Smooth muscle cell (in vitro differentiated cells): ENCODE results near the gene MYOF. TPM values are rescaled to one million over a fixed set of nuclear protein-coding genes. Genes with fewer than 3 reads are reported as not detected.

Experiments used
- DNase-seq: peaks from one replicate; lab custom pipeline; 2025; ENCODE audit not compliant: unreplicated experiment; lab: John Stamatoyannopoulos, UW
- H2AFZ ChIP-seq: fragments of 200-600 bp; sonication (generic); 2 replicates; pipeline ENCODE4 v1.6.0; 2016; ENCODE audit warnings: antibody characterized with exemption, low read depth, mild to moderate bottlenecking
- H3F3A ChIP-seq: fragments of 200-600 bp; sonication (generic); 2 replicates; pipeline ENCODE4 v1.6.0; 2017; ENCODE audit warnings: antibody characterized with exemption, low read depth
- H3K27ac ChIP-seq: fragments of 200-600 bp; sonication (generic); 2 replicates; pipeline ENCODE4 v1.5.1; 2016; ENCODE audit warnings: low read depth, mild to moderate bottlenecking
- H3K27me3 ChIP-seq: fragments of 200-600 bp; sonication (generic); 2 replicates; pipeline ENCODE4 v1.6.1; 2016; ENCODE audit warnings: low read depth, mild to moderate bottlenecking
- H3K36me3 ChIP-seq: fragments of 200-600 bp; sonication (generic); 2 replicates; pipeline ENCODE4 v1.5.1; 2016; ENCODE audit warnings: low read depth
- H3K4me1 ChIP-seq: fragments of 200-600 bp; sonication (generic); 2 replicates; pipeline ENCODE4 v1.5.1; 2016; ENCODE audit warnings: low read depth
- H3K4me2 ChIP-seq: fragments of 200-600 bp; sonication (generic); 2 replicates; pipeline ENCODE4 v1.6.0; 2016; ENCODE audit warnings: mild to moderate bottlenecking
- H3K4me3 ChIP-seq: fragments of 200-600 bp; sonication (generic); 2 replicates; pipeline ENCODE4 v1.5.1; 2016; ENCODE audit warnings: mild to moderate bottlenecking
- H3K79me2 ChIP-seq: fragments of 200-600 bp; sonication (generic); 2 replicates; pipeline ENCODE4 v1.6.0; 2016; ENCODE audit warnings: low read depth, mild to moderate bottlenecking
- H3K9ac ChIP-seq: fragments of 200-600 bp; sonication (generic); 2 replicates; pipeline ENCODE4 v1.6.0; 2016; ENCODE audit warnings: low read depth
- H3K9me3 ChIP-seq: fragments of 200-600 bp; sonication (generic); replicated peaks from 2 replicates; pipeline ENCODE4 v1.5.1; 2016; ENCODE audit warnings: low read depth
- H4K20me1 ChIP-seq: fragments of 200-600 bp; sonication (generic); 2 replicates; pipeline ENCODE4 v1.6.0; 2016; ENCODE audit warnings: low read depth
- CTCF ChIP-seq: fragments of 200-600 bp; sonication (generic); IDR thresholded peaks from 2 replicates; pipeline ENCODE4 v1.5.1; 2017; ENCODE audit warnings: borderline replicate concordance, mild to moderate bottlenecking, antibody characterized with exemption; ENCODE audit not compliant: insufficient read depth, poor library complexity, severe bottlenecking
- WGBS: methylation state at CpG from one replicate; pipeline ENCODE4 v1.1.7; 2016; ENCODE audit warnings: low lambda C conversion rate; 5-methylcytosine and 5-hydroxymethylcytosine counted together
- polyA plus RNA-seq: library from polyadenylated mRNA; unstranded; fragments of >200 nt; fragmentation: Nextera tagmentation; extraction: Ambion mirVana; gene quantifications from 2 replicates; pipeline ENCODE4 v1.2.1, GENCODE V29; 2016
- total RNA-seq: library from RNA; depleted of rRNA; stranded (reverse); fragments of >200 nt; gene quantifications from 2 replicates; pipeline ENCODE4 v1.2.3, GENCODE V29; 2014

Gene MYOF
- total and polyA plus RNA-seq, 2 experiments from 2014 or later = 29.6 to 99.5 TPM

DNA sequence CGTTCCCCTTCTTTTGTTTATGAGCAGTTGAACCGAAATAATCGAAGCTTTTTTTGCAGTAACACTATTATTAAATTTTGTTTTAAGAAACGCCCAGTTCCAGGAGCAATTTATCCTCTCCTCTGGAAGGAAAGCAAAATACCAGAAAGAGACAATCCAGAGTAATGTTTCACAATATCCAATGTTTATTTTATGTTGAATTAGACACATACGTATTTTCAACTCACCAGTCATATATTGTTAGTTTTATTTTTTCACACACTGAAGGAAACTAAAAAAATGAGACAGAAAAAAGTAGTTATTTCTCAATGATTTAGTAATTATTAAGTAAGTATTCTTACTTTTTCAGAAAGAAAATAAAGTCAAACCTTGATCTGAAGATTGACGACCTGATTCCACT is 85.1 kb downstream of the MYOF start:
- Histone ChIP-seq H3K9ac (no peak overlapping the region), H3K4me1 (peaks cover 15% of the 10 kb centered on the region), H3K36me3 (peaks cover 25% of the 10 kb centered on the region), H3K4me2 (no peak overlapping the region), H3K9me3 (no peaks in the 10 kb centered on the region), H2AFZ (no peak overlapping the region), H3K79me2 (no peaks in the 10 kb centered on the region), H3K27ac (peak overlapping the region; percentile 16), H3K27me3 (no peaks in the 10 kb centered on the region), H3K4me3 (no peak overlapping the region), H4K20me1 (no peaks in the 10 kb centered on the region), H3F3A (peaks cover 5% of the 10 kb centered on the region)
- no peak for DNase-seq
- TF ChIP-seq CTCF = no peak
- 61% methylated on average over 6 of the region's 6 CpGs for WGBS

- DNase-seq = no peak
- Histone ChIP-seq H3K79me2 (no peaks in the 10 kb centered on the region), H3F3A (peaks cover 7% of the 10 kb centered on the region), H3K4me2 (peak overlapping the region; percentile 35), H4K20me1 (no peaks in the 10 kb centered on the region), H3K9ac (no peak overlapping the region), H3K36me3 (peaks cover 15% of the 10 kb centered on the region), H3K27me3 (no peaks in the 10 kb centered on the region), H3K27ac (peak overlapping the region; percentile 68), H3K9me3 (no peaks in the 10 kb centered on the region), H3K4me1 (peaks cover 17% of the 10 kb centered on the region), H2AFZ (no peak overlapping the region), H3K4me3 (no peak overlapping the region)
- WGBS = 34% methylated on average over 7 of the region's 7 CpGs
- TF ChIP-seq CTCF = no peak
These were observed 88.9 kb downstream of the MYOF start for GRCh38 chr10:93393211-93393610.

DNA sequence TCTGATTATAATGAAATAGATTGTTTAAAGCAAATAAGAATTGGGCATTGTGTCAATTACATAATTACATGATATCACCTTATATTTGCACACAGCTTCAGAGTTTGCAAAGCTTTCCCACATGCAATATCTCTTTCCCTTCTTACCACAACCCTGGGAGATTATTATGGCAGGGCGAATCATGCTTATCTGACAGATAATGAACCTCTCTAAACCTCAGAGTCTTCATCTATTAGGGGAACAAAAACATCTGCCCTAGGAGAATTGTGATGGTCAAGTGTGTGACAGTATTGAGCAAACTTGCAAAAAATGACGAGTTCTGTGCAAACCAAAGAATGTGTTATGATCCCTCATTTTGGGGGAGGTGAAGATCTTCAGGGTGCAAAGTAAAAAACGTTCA is 90.0 kb downstream of the MYOF start:
- Histone ChIP-seq H3K27ac (peak overlapping the region; percentile 10), H2AFZ (no peak overlapping the region)
- WGBS = 51% methylated on average over 3 of the region's 3 CpGs

More for the DNA sequence above, 90.0 kb downstream of the MYOF start:
- DNase-seq = no peak
- H3K4me1 ChIP-seq = peaks cover 17% of the 10 kb centered on the region
- TF ChIP-seq CTCF = no peak
- H3K9me3 ChIP-seq = no peaks in the 10 kb centered on the region
- no peaks in the 10 kb centered on the region for H4K20me1 ChIP-seq
- no peaks in the 10 kb centered on the region for H3K79me2 ChIP-seq
- peak overlapping the region; percentile 20 for H3K4me2 ChIP-seq
- peaks cover 8% of the 10 kb centered on the region for H3K36me3 ChIP-seq
- no peak overlapping the region for H3K9ac ChIP-seq
- peaks cover 7% of the 10 kb centered on the region for H3F3A ChIP-seq
- H3K27me3 ChIP-seq = no peaks in the 10 kb centered on the region
- no peak overlapping the region for H3K4me3 ChIP-seq
